ENCODE data around the gene MINK1.
A peak's percentile ranks its signal among the peaks of the same experiment; 100 is the strongest.
"Not testable (repeated sequence)": the region's sequence is repeated elsewhere in the genome, so short reads cannot be mapped to it uniquely, and the experiment has no call there.

Gene MINK1

GRCh38 chr17:4812690-4813089, 20.4 kb upstream of the MINK1 start:
- no peak for DNase-seq

- no peak for DNase-seq
Measured at GRCh38 chr17:4815043-4815675, 18.0 kb upstream of the MINK1 start.

- DNase-seq, result no peak
Measured at GRCh38 chr17:4816826-4817225, 16.3 kb upstream of the MINK1 start.

- no peak for DNase-seq
Measured at GRCh38 chr17:4818276-4818675, 14.9 kb upstream of the MINK1 start.

- no peak for DNase-seq
Measured at GRCh38 chr17:4822835-4823234, 10.3 kb upstream of the MINK1 start.

- DNase-seq, result no peak
Measured at GRCh38 chr17:4823373-4824089, 9.6 kb upstream of the MINK1 start.

- DNase-seq, result no peak
Measured at GRCh38 chr17:4827399-4827798, 5.7 kb upstream of the MINK1 start.

GRCh38 chr17:4832829-4833177, 337 bp upstream of the MINK1 start:
- not testable (repeated sequence) for DNase-seq

GRCh38 chr17:4833941-4834680, 971 bp downstream of the MINK1 start:
- peak in 1 of 2 donors; percentile 2 for DNase-seq

GRCh38 chr17:4834681-4835020, 1.5 kb downstream of the MINK1 start:
- DNase-seq, result no peak

- no peak for DNase-seq
Measured at GRCh38 chr17:4836221-4836620, 3.1 kb downstream of the MINK1 start.

- no peak for DNase-seq
Measured at GRCh38 chr17:4837471-4838308, 4.5 kb downstream of the MINK1 start.

- no peak for DNase-seq
Measured at GRCh38 chr17:4838309-4838785, 5.2 kb downstream of the MINK1 start.

- DNase-seq, result no peak
Measured at GRCh38 chr17:4839221-4839620, 6.1 kb downstream of the MINK1 start.

- DNase-seq, result no peak
Measured at GRCh38 chr17:4839965-4840892, 7.1 kb downstream of the MINK1 start.

- peak in 1 of 2 donors; percentile 13 for DNase-seq
Measured at GRCh38 chr17:4840893-4841242, 7.7 kb downstream of the MINK1 start.

GRCh38 chr17:4842376-4842775, 9.2 kb downstream of the MINK1 start:
- DNase-seq, result no peak

- no peak for DNase-seq
Measured at GRCh38 chr17:4843321-4844000, 10.3 kb downstream of the MINK1 start.

GRCh38 chr17:4845118-4845517, 12.0 kb downstream of the MINK1 start:
- peak in 1 of 2 donors; percentile 52 for DNase-seq

- DNase-seq, result no peak
Measured at GRCh38 chr17:4846635-4847390, 13.7 kb downstream of the MINK1 start.

Data from CD4-positive, alpha-beta T cell treated with Interleukin-1 beta for 1 hour (primary cell).